Endodermal cell (in vitro differentiated cells): ENCODE measurements around the gene SERPING1. TPM values are rescaled to one million over a fixed set of nuclear protein-coding genes. Genes with fewer than 3 reads are reported as not detected.

Source experiments
- DNase-seq: peaks from one replicate; pipeline ENCODE4 v3.0.0-alpha.2; 2017
- H3K27ac ChIP-seq: 2 replicates; pipeline ENCODE4 v1.5.1; 2013; ENCODE audit warnings: mild to moderate bottlenecking, low read depth, low read length, moderate library complexity
- H3K27me3 ChIP-seq: 2 replicates; pipeline ENCODE4 v1.6.1; 2013; ENCODE audit warnings: mild to moderate bottlenecking, low read length, moderate library complexity; ENCODE audit not compliant: insufficient read depth, control insufficient read depth, poor library complexity, severe bottlenecking
- H3K36me3 ChIP-seq: 2 replicates; pipeline ENCODE4 v1.7.0; 2013; ENCODE audit warnings: mild to moderate bottlenecking, low read length, moderate library complexity; ENCODE audit not compliant: control insufficient read depth, insufficient read depth
- H3K4me1 ChIP-seq: one replicate; pipeline ENCODE4 v1.7.0; 2013; ENCODE audit warnings: low read length; ENCODE audit not compliant: control insufficient read depth, insufficient read depth
- H3K4me3 ChIP-seq: 2 replicates; pipeline ENCODE4 v1.5.1; 2013; ENCODE audit warnings: mild to moderate bottlenecking, low read length, moderate library complexity
- H3K9ac ChIP-seq: 2 replicates; pipeline ENCODE4 v1.6.1; 2013; ENCODE audit warnings: mild to moderate bottlenecking, low read length, moderate library complexity; ENCODE audit not compliant: poor library complexity, severe bottlenecking; ENCODE audit errors: extremely low read depth
- H3K9me3 ChIP-seq: 2 replicates; pipeline ENCODE4 v1.6.1; 2013; ENCODE audit warnings: mild to moderate bottlenecking, low read length, moderate library complexity; ENCODE audit not compliant: control insufficient read depth
- H3K27ac Mint-ChIP-seq: 2 replicates; pipeline ENCODE4 v1.8.0; 2020; ENCODE audit warnings: mixed read lengths
- H3K27me3 Mint-ChIP-seq: 2 replicates; pipeline ENCODE4 v1.8.0; 2021; ENCODE audit warnings: mild to moderate bottlenecking, mixed read lengths; ENCODE audit not compliant: insufficient read depth
- H3K36me3 Mint-ChIP-seq: 2 replicates; pipeline ENCODE4 v1.8.0; 2020; ENCODE audit warnings: low read depth, mixed read lengths
- H3K4me1 Mint-ChIP-seq: 2 replicates; pipeline ENCODE4 v1.8.0; 2020; ENCODE audit warnings: mixed read lengths
- H3K4me3 Mint-ChIP-seq: 2 replicates; pipeline ENCODE4 v1.8.0; 2020; ENCODE audit warnings: mild to moderate bottlenecking, moderate library complexity, mixed read lengths
- H3K9me3 Mint-ChIP-seq: 2 replicates; pipeline ENCODE4 v1.8.0; 2020; ENCODE audit warnings: mild to moderate bottlenecking, mixed read lengths
- WGBS, 2 experiments: methylation state at CpG; one replicate each; pipeline versions ENCODE4 v1.1.5 to v1.1.7; 2013; ENCODE audit warnings: missing lambda C conversion rate in 2 of 2, mixed read lengths in 1 of 2; ENCODE audit not compliant: insufficient coverage in 1 of 2, insufficient read length in 1 of 2; 5-methylcytosine and 5-hydroxymethylcytosine counted together
- total RNA-seq, 2 donors: library from RNA; stranded (reverse); fragmentation: NEBNext Ultra II Directional in 1 of 2; extraction: Animal tissue kit (Norgen Biotek cat#: 25700) in 1 of 2; gene quantifications; 2 replicates in 1 of 2; 3 replicates in 1 of 2; pipeline ENCODE4 v1.2.1, GENCODE V29; 2021
- TF ChIP-seq, protein P1 (sequence below): fragments of 200-600 bp; sonication (generic); conservative IDR thresholded peaks from 2 replicates; pipeline ENCODE4 v1.5.0; 2021; ENCODE audit warnings: antibody characterized with exemption, mild to moderate bottlenecking

The SERPING1 gene
- total RNA-seq, 2 donors from 2014 or later: 67.8 to 73.5 TPM

- H3K27me3 Mint-ChIP-seq: peaks cover 4% of the 10 kb centered on the region
- 0 to 1% methylated on average over 8 to 21 of the region's 23 CpGs for WGBS, 2 experiments
Observed at GRCh38 chr11:57648801-57649735, 51.6 kb downstream of the SERPING1 start.

DNA sequence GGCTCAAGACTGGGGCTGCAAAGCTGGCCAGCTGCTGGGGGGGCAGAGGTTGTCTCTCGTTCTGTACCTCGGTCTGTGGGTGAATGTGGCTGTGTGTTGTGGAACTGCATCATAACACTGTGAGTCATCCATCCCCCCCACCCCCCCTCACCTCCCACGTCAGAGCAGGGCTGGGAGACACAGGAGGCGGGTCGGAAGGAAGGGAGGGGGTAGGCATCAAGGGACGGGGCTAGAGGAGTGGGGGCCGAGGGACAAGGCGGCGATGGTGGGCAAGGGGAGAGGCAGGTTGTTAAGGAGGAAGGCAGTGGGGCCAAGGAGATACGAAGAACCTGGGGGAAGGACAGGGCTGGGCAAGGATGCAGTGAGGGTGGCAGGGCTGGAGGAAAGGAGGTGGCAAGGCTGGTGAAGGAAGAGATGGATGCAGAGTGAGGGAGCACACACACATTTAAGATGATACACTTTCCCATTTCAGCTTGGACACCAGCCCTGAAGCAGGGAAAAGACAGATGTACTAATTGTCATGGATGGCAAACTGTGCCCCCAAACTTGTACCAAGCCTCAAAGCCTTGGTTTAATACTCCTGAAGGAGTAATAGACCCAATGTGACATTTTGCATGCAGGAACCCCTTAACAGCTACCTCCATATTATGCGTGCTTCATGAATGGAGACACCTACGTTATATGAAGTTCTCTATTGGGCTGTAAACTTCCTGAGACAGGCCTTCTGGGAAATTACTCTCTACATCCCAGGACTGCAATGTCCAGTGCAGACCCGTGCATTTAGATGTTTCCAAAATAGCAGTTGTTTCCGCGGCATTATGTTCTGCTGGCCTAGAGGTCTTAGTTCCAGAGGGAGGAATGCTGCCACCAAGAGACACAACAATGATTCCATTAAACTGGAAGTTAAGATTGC lies 52.6 kb downstream of the SERPING1 start, which contains the start of gene YPEL4:
Gene YPEL4 (minus strand): TSS at position 87 of the 913 bp plus-strand sequence. CDS start 2,805 bp downstream, outside the sequence.
- Histone ChIP-seq H3K27ac (peak within 1 kb of the TSS; percentile 74), H3K4me3 (peak within 1 kb of the TSS; percentile 67), H3K9me3 (no peaks in the 10 kb centered on the region), H3K9ac (no peak within 1 kb of the TSS), H3K4me1 (peaks cover 36% of the 10 kb centered on the region), H3K27me3 (no peaks in the 10 kb centered on the region), H3K36me3 (peaks cover 9% of the 10 kb centered on the region)
- H3K27ac Mint-ChIP-seq: peak within 1 kb of the TSS; percentile 91
- no peaks in the 10 kb centered on the region for H3K9me3 Mint-ChIP-seq
- peaks cover 2% of the 10 kb centered on the region for H3K36me3 Mint-ChIP-seq
- WGBS, 2 experiments: 23 to 28% methylated on average over 10 to 13 of the region's 15 CpGs
- H3K4me1 Mint-ChIP-seq: peaks cover 61% of the 10 kb centered on the region
- TF ChIP-seq, protein P1, sequence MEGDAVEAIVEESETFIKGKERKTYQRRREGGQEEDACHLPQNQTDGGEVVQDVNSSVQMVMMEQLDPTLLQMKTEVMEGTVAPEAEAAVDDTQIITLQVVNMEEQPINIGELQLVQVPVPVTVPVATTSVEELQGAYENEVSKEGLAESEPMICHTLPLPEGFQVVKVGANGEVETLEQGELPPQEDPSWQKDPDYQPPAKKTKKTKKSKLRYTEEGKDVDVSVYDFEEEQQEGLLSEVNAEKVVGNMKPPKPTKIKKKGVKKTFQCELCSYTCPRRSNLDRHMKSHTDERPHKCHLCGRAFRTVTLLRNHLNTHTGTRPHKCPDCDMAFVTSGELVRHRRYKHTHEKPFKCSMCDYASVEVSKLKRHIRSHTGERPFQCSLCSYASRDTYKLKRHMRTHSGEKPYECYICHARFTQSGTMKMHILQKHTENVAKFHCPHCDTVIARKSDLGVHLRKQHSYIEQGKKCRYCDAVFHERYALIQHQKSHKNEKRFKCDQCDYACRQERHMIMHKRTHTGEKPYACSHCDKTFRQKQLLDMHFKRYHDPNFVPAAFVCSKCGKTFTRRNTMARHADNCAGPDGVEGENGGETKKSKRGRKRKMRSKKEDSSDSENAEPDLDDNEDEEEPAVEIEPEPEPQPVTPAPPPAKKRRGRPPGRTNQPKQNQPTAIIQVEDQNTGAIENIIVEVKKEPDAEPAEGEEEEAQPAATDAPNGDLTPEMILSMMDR: no peak
- H3K27me3 Mint-ChIP-seq: peaks cover 8% of the 10 kb centered on the region
- DNase-seq: peak; percentile 89
- H3K4me3 Mint-ChIP-seq: peak within 1 kb of the TSS; percentile 43

More at GRCh38 chr11:57648801-57649735, 51.6 kb downstream of the SERPING1 start:
- Histone ChIP-seq H3K4me1 (peaks cover 36% of the 10 kb centered on the region), H3K9ac (no peak overlapping the region), H3K27me3 (no peaks in the 10 kb centered on the region), H3K4me3 (peak overlapping the region; percentile 67), H3K36me3 (peaks cover 10% of the 10 kb centered on the region), H3K9me3 (no peaks in the 10 kb centered on the region), H3K27ac (peak overlapping the region; percentile 74)
- peak; percentile 77 for DNase-seq
- H3K9me3 Mint-ChIP-seq: no peaks in the 10 kb centered on the region
- peaks cover 64% of the 10 kb centered on the region for H3K4me1 Mint-ChIP-seq
- peak overlapping the region; percentile 71 for H3K27ac Mint-ChIP-seq
- TF ChIP-seq, protein P1: no peak
- peak overlapping the region; percentile 43 for H3K4me3 Mint-ChIP-seq
- peaks cover 2% of the 10 kb centered on the region for H3K36me3 Mint-ChIP-seq

- H3K27ac Mint-ChIP-seq: no peak overlapping the region
- TF ChIP-seq, protein P1: no peak
- H3K4me1 ChIP-seq: peaks cover 29% of the 10 kb centered on the region
Observed at GRCh38 chr11:57650739-57651090, 53.2 kb downstream of the SERPING1 start.

More at GRCh38 chr11:57650739-57651090, 53.2 kb downstream of the SERPING1 start:
- Mint-ChIP-seq H3K27me3 (peaks cover 8% of the 10 kb centered on the region), H3K9me3 (no peaks in the 10 kb centered on the region), H3K36me3 (peaks cover 2% of the 10 kb centered on the region), H3K4me1 (peaks cover 57% of the 10 kb centered on the region), H3K4me3 (no peak overlapping the region)
- WGBS, 2 experiments: 81 to 87% methylated on average over 5 of the region's 5 CpGs
- no peak overlapping the region for H3K9ac ChIP-seq
- DNase-seq: no peak
- no peaks in the 10 kb centered on the region for H3K27me3 ChIP-seq
- no peaks in the 10 kb centered on the region for H3K9me3 ChIP-seq
- H3K36me3 ChIP-seq: peaks cover 3% of the 10 kb centered on the region
- H3K4me3 ChIP-seq: no peak overlapping the region
- H3K27ac ChIP-seq: no peak overlapping the region
